A549 (cell line): ENCODE data around the gene IFTAP. TPM values are rescaled to one million over a fixed set of nuclear protein-coding genes. Genes with fewer than 3 reads are reported as not detected.
A peak's percentile ranks its signal among the peaks of the same experiment; 100 is the strongest.
"Not testable (repeated sequence)": the region's sequence is repeated elsewhere in the genome, so short reads cannot be mapped to it uniquely, and the experiment has no call there.

Experiments
- ATAC-seq, 2 experiments: fragments of 200-7000 bp in 1 of 2; fragments of >200 bp in 1 of 2; cut with Nextera tagmentation in 1 of 2; cut with Tn5 transposase in 1 of 2; 3 replicates each; pipeline versions ENCODE4 v1.8.0 to v1.9.1; 2018 to 2020; ENCODE audit warnings: mild to moderate bottlenecking in 1 of 2, moderate library complexity in 1 of 2
- CTCF ChIA-PET: fragments of 300-600 bp; sonication (Branson Sonifier 250); formaldehyde crosslinking; extraction: SDS; loops from one replicate; lab custom pipeline; 2021; ENCODE audit warnings: antibody characterized with exemption, inconsistent platforms; lab: Yijun Ruan, JAX
- POLR2A ChIA-PET: fragments of 350-600 bp; formaldehyde crosslinking; extraction: SDS; loops from one replicate; lab custom pipeline; 2021; ENCODE audit warnings: antibody characterized with exemption, inconsistent platforms; lab: Yijun Ruan, JAX
- DNase-seq, 2 experiments: peaks; one replicate each; pipeline versions ENCODE4 v3.0.0 to v3.0.0-alpha.2; 2011 to 2016; ENCODE audit warnings: low read depth in 1 of 2, low spot score in 1 of 2
- FAIRE-seq: peaks from 2 replicates; lab custom pipeline; 2011; peaks lifted over from hg19 to GRCh38; lab: Jason Lieb, UNC
- H3K27ac ChIP-seq, 2 experiments: fragments of >200 bp; sonication (Bioruptor Twin); formaldehyde crosslinking; 3 replicates each; pipeline ENCODE4 v1.5.1; 2016 to 2017
- H3K4me1 ChIP-seq: fragments of >200 bp; sonication (Bioruptor Twin); formaldehyde crosslinking; 3 replicates; pipeline ENCODE4 v1.6.1; 2016
- H3K4me2 ChIP-seq: fragments of >200 bp; sonication (Bioruptor Twin); formaldehyde crosslinking; 3 replicates; pipeline ENCODE4 v1.6.1; 2016
- H3K4me3 ChIP-seq: fragments of >200 bp; sonication (Bioruptor Twin); formaldehyde crosslinking; 3 replicates; pipeline ENCODE4 v1.5.1; 2016
- H3K9me3 ChIP-seq: fragments of >200 bp; sonication (Bioruptor Twin); formaldehyde crosslinking; 3 replicates; pipeline ENCODE4 v1.6.1; 2016
- CBX8 ChIP-seq: fragments of 200-600 bp; sonication (generic); IDR thresholded peaks from 2 replicates; pipeline ENCODE4 v1.6.1; 2016
- CHD2 ChIP-seq: fragments of 150-350 bp; IDR thresholded peaks from 2 replicates; pipeline ENCODE4 v1.6.1; 2014; ENCODE audit warnings: low read length; ENCODE audit not compliant: partially characterized antibody
- CTCF ChIP-seq: fragments of >200 bp; sonication (Bioruptor Twin); formaldehyde crosslinking; IDR thresholded peaks from 3 replicates; pipeline ENCODE4 v1.5.1; 2016
- ESRRA ChIP-seq: fragments of 150-350 bp; IDR thresholded peaks from 2 replicates; pipeline ENCODE4 v1.6.1; 2014; ENCODE audit warnings: mild to moderate bottlenecking, low read length, borderline replicate concordance
- GATA3 ChIP-seq: IDR thresholded peaks from 2 replicates; pipeline ENCODE4 v1.6.1; 2012; ENCODE audit warnings: borderline replicate concordance
- MAFK ChIP-seq: fragments of 450-650 bp; IDR thresholded peaks from 2 replicates; pipeline ENCODE4 v1.6.1; 2014; ENCODE audit not compliant: partially characterized antibody
- PBX3 ChIP-seq: IDR thresholded peaks from 2 replicates; pipeline ENCODE4 v1.6.1; 2012
- RAD21 ChIP-seq, 2 experiments: fragments of >200 bp in 1 of 2; sonication (Bioruptor Twin) in 1 of 2; formaldehyde crosslinking in 1 of 2; IDR thresholded peaks in 1 of 2; conservative IDR thresholded peaks in 1 of 2; 2 replicates in 1 of 2; 3 replicates in 1 of 2; pipeline ENCODE4 v1.6.1; 2012 to 2018; ENCODE audit warnings: inconsistent platforms in 1 of 2
- RARB ChIP-seq: fragments of 250-450 bp; sonication (Bioruptor Pico); IDR thresholded peaks from 2 replicates; pipeline ENCODE4 v1.8.0; 2021; ENCODE audit warnings: mild to moderate bottlenecking, moderate library complexity
- RNF2 ChIP-seq: fragments of 200-600 bp; sonication (generic); IDR thresholded peaks from 2 replicates; pipeline ENCODE4 v1.6.1; 2016; ENCODE audit warnings: low read depth, mild to moderate bottlenecking, antibody characterized with exemption, moderate library complexity, borderline replicate concordance
- SMC3 ChIP-seq: fragments of >200 bp; sonication (Bioruptor Twin); formaldehyde crosslinking; IDR thresholded peaks from 3 replicates; pipeline ENCODE4 v1.6.1; 2018; ENCODE audit warnings: inconsistent platforms
- SREBF2 ChIP-seq: fragments of 450-650 bp; IDR thresholded peaks from 2 replicates; pipeline ENCODE4 v1.6.1; 2014; ENCODE audit warnings: mild to moderate bottlenecking, moderate library complexity
- TFCP2L1 ChIP-seq: fragments of 250-450 bp; sonication (Bioruptor Pico); IDR thresholded peaks from 2 replicates; pipeline ENCODE4 v1.5.0; 2021; ENCODE audit warnings: mild to moderate bottlenecking
- ZSCAN20 ChIP-seq: fragments of 250-450 bp; sonication (Bioruptor Pico); IDR thresholded peaks from 2 replicates; pipeline ENCODE4 v1.8.0; 2022; ENCODE audit warnings: mild to moderate bottlenecking, moderate library complexity
- WGBS: methylation state at CpG from one replicate; pipeline ENCODE4 v1.1.6; 2017; ENCODE audit errors: missing lambda C conversion rate; 5-methylcytosine and 5-hydroxymethylcytosine counted together
- polyA plus RNA-seq, 4 experiments: library from polyadenylated mRNA; depleted of rRNA in 3 of 4; stranded (reverse); fragments of >200 nt; fragmentation: RNase III in 1 of 4; extraction: RNeasy Plus Mini Kit Qiagen cat#74134 plus additional on column Dnase treatment in 1 of 4; gene quantifications; 2 replicates in 3 of 4; 3 replicates in 1 of 4; pipeline ENCODE4 v1.2.3, GENCODE V29; 2011 to 2017
- TF ChIP-seq, protein P1 (sequence below): fragments of 150-350 bp; IDR thresholded peaks from 2 replicates; pipeline ENCODE4 v1.6.1; 2014; ENCODE audit warnings: low read depth, mild to moderate bottlenecking, low read length
- TF ChIP-seq, protein P2 (sequence below): IDR thresholded peaks from 2 replicates; pipeline ENCODE4 v1.6.1; 2012; ENCODE audit warnings: low read depth, borderline replicate concordance

Gene IFTAP
- polyA plus RNA-seq, 2 of the 4 experiments (the other 2 are of a cell fraction) = 34.7 to 52.4 TPM

DNA sequence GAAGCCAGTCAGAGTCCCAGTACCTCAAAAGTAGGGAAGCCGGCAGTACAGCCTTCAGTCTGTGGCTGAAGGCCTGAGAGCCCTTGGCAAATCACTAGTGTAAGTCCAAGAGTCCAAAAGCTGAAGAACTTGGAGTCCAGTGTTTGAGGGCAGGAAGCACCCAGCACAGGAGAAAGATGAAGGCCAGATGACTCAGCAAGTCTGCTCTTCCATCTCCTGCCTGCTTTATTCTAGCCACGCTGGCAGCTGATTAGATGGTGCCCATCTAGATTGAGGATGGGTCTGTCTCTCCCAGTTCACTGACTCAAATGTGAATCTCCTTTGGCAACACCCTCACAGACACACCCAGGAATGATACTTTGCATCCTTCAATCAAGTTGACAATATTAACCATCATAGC lies 67.1 kb downstream of the IFTAP start:
- CTCF ChIA-PET = interaction anchor here (0.9 to 2.0 kb wide), 2 partner anchors 12 to 85 kb away, joined by 3 to 7 read pairs; no protein-coding TSS in a partner anchor
- 80% methylated on average over 2 of the region's 2 CpGs for WGBS
- H3K4me2 ChIP-seq, H3K4me3 ChIP-seq, POLR2A ChIA-PET, H3K9me3 ChIP-seq, H3K4me1 ChIP-seq, ATAC-seq, FAIRE-seq: not testable (repeated sequence)
- TF ChIP-seq MAFK = peak; percentile 51
- peak in 1 of 2 experiments; percentile 8 for DNase-seq
- H3K27ac ChIP-seq = peak overlapping the region in 1 of 2 experiments; percentile 48; a peak in 2 of 6 replicates

DNA sequence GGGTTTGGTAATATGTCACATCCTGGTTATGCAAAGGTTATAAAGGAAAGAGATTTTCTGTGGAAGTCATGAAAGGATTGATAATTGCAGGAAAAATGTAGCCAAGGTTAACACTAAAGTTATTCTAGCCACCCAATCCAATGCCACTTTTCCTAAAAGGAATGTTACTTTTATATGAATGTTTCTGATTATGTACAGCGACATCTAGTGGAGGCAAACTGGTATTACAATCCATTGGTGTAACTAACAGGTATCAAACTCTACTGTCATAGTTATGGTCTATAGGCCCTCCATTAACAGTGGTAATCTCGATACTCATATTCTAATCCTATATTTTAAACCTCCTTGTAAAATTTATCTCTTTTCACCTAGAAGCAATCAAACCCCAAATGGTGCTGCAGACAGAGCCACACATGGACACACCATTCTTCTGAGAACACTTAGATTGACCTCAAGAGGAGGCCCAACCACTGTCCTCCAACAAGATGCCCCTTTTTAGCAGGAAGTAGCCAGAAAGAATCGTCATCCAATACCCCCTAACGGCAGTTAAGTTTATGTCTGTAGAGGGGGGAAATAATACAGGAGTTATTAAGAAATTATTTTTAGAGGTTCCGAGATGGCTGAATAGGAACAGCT lies 78.6 kb downstream of the IFTAP start:
- CTCF ChIA-PET = interaction anchor here (0.7 to 5.8 kb wide), 7 partner anchors 11 to 109 kb away, joined by 3 to 47 read pairs (median 4); no protein-coding TSS in a partner anchor
- no peaks in the 10 kb centered on the region for H3K4me1 ChIP-seq
- TF ChIP-seq RNF2 (no peak), SMC3 (peak; percentile 31; the same call in 1 of the 3 replicates), RAD21 (conservative IDR thresholded peaks at IDR 0.05 in 1 of 2, IDR thresholded peaks at IDR 0.05 in 1 of 2) (peak in 1 of 2 experiments; percentile 38; a peak in 2 of 5 replicates), CTCF (peak; percentile 57), GATA3 (no peak)
- POLR2A ChIA-PET = no interaction called here
- no peak overlapping the region for H3K4me3 ChIP-seq
- H3K27ac ChIP-seq = no peak overlapping the region
- ATAC-seq = peak in 1 of 2 experiments; percentile 59; a peak in 3 of 6 replicates
- 21% methylated on average over 5 of the region's 5 CpGs for whole genome bisulfite sequencing
- FAIRE-seq = peak; percentile 56
- DNase-seq = peak in 1 of 2 experiments; percentile 58
- H3K9me3 ChIP-seq = no peaks in the 10 kb centered on the region
- no peak overlapping the region for H3K4me2 ChIP-seq

DNA sequence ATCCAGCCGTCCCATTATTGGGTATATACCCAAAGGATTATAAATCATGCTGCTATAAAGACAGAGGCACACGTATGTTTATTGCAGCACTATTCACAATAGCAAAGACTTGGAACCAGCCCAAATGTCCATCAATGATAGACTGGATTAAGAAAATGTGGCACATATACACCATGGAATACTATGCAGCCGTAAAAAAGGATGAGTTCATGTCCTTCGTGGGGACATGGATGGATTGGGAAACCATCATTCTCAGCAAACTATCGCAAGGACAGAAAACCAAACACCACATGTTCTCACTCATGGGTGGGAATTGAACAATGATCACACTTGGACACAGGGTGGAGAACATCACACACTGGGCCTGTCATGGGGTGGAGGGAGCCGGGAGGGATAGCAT lies 85.2 kb downstream of the IFTAP start:
- H3K4me2 ChIP-seq, FAIRE-seq, H3K27ac ChIP-seq, H3K4me3 ChIP-seq, ATAC-seq, H3K9me3 ChIP-seq, POLR2A ChIA-PET, DNase-seq, H3K4me1 ChIP-seq: not testable (repeated sequence)
- WGBS = 17% methylated on average over 6 of the region's 6 CpGs
- CTCF ChIA-PET = interaction anchor here (0.9 kb wide), 1 partner anchor 23 kb away, joined by 3 read pairs; no protein-coding TSS in a partner anchor

GRCh38 chr11:36683818-36684217 lies 89.5 kb downstream of the IFTAP start:
- ATAC-seq (no peak), DNase-seq (no peak), FAIRE-seq (no peak)
- WGBS = 36% methylated on average over 1 of the region's 1 CpG
- no peaks in the 10 kb centered on the region for H3K4me1 ChIP-seq
- ChIA-PET POLR2A (no interaction called here), CTCF (no interaction called here)
- no peaks in the 10 kb centered on the region for H3K9me3 ChIP-seq
- TF ChIP-seq ZSCAN20 (CRISPR knock-in tag) (no peak), RAD21 (conservative IDR thresholded peaks at IDR 0.05 in 1 of 2, IDR thresholded peaks at IDR 0.05 in 1 of 2) (no peak), CBX8 (no peak), SREBF2 (no peak), PBX3 (no peak), TFCP2L1 (CRISPR knock-in tag) (no peak), CHD2 (no peak), ESRRA (no peak), RARB (no peak)
- TF ChIP-seq, protein P1, sequence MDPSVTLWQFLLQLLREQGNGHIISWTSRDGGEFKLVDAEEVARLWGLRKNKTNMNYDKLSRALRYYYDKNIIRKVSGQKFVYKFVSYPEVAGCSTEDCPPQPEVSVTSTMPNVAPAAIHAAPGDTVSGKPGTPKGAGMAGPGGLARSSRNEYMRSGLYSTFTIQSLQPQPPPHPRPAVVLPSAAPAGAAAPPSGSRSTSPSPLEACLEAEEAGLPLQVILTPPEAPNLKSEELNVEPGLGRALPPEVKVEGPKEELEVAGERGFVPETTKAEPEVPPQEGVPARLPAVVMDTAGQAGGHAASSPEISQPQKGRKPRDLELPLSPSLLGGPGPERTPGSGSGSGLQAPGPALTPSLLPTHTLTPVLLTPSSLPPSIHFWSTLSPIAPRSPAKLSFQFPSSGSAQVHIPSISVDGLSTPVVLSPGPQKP = no peak
- TF ChIP-seq, protein P2, sequence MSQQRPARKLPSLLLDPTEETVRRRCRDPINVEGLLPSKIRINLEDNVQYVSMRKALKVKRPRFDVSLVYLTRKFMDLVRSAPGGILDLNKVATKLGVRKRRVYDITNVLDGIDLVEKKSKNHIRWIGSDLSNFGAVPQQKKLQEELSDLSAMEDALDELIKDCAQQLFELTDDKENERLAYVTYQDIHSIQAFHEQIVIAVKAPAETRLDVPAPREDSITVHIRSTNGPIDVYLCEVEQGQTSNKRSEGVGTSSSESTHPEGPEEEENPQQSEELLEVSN = no peak
- no peak overlapping the region for H3K27ac ChIP-seq
- no peak overlapping the region for H3K4me2 ChIP-seq
- H3K4me3 ChIP-seq = no peak overlapping the region
